ENCODE results near the gene PMVK. TPM values are rescaled to one million over a fixed set of nuclear protein-coding genes. Genes with fewer than 3 reads are reported as not detected.
A peak's percentile ranks its signal among the peaks of the same experiment; 100 is the strongest.

The PMVK gene
- total RNA-seq, 2 experiments from 2014 or later: 40.9 to 43.8 TPM

DNA sequence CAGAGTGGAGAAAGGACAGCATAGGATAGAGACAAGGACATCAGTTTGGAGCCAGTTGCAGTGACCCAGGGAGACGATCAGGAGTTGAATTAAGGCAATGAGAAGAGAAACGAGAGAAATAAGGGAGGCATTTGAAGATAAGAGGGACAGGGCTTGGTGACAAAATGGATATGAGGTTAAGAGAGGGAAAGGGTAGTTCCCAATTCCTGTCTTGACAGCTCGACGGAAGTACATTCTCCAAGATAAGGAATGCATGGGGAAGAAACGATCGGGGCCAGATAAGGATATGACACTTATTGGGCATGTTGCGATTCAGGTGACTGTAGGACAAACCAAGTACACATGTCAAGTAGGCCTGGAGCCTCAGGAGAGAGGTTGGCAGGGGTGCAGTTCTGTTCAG lies 47.8 kb downstream of the PMVK start:
- Mint-ChIP-seq H3K27me3 (ENCODE audit: low read depth) (peaks cover 6% of the 10 kb centered on the region), H3K4me1 (ENCODE audit: low read depth) (peaks cover 18% of the 10 kb centered on the region), H3K9me3 (ENCODE audit: insufficient read depth) (no peaks in the 10 kb centered on the region), H3K4me3 (no peak overlapping the region), H3K36me3 (ENCODE audit: low read depth) (no peaks in the 10 kb centered on the region), H3K27ac (no peak overlapping the region)
- ATAC-seq (no peak), DNase-seq (no peak)
- CTCF ChIA-PET: interaction anchor here (0.9 kb wide), 1 partner anchor 171 kb away, joined by 3 read pairs; no protein-coding TSS in a partner anchor
- POLR2A ChIA-PET: no interaction called here

GRCh38 chr1:154886281-154887015 lies 50.1 kb downstream of the PMVK start:
- ChIA-PET CTCF (interaction anchor here (1.4 to 3.4 kb wide), 3 partner anchors 8 to 327 kb away, joined by 4 to 13 read pairs (median 7); no protein-coding TSS in a partner anchor), POLR2A (no interaction called here)
- DNase-seq (no peak), ATAC-seq (no peak)
- Mint-ChIP-seq H3K27me3 (ENCODE audit: low read depth) (peaks cover 4% of the 10 kb centered on the region), H3K27ac (peak overlapping the region; percentile 13), H3K9me3 (ENCODE audit: insufficient read depth) (no peaks in the 10 kb centered on the region), H3K36me3 (ENCODE audit: low read depth) (no peaks in the 10 kb centered on the region), H3K4me3 (no peak overlapping the region), H3K4me1 (ENCODE audit: low read depth) (peaks cover 18% of the 10 kb centered on the region)

GRCh38 chr1:154884869-154885701 lies 51.4 kb downstream of the PMVK start:
- H3K27me3 Mint-ChIP-seq (ENCODE audit: low read depth): peaks cover 2% of the 10 kb centered on the region
- ATAC-seq: no peak
- no peak for DNase-seq
- POLR2A ChIA-PET: no interaction called here
- no peak overlapping the region for H3K27ac Mint-ChIP-seq
- H3K36me3 Mint-ChIP-seq (ENCODE audit: low read depth): no peaks in the 10 kb centered on the region
- peaks cover 18% of the 10 kb centered on the region for H3K4me1 Mint-ChIP-seq (ENCODE audit: low read depth)
- CTCF ChIA-PET: interaction anchor here (2.0 to 3.4 kb wide), 2 partner anchors 51 to 216 kb away, joined by 5 to 13 read pairs; partner anchors contain the start of gene PMVK
- no peak overlapping the region for H3K4me3 Mint-ChIP-seq
- H3K9me3 Mint-ChIP-seq (ENCODE audit: insufficient read depth): no peaks in the 10 kb centered on the region

DNA sequence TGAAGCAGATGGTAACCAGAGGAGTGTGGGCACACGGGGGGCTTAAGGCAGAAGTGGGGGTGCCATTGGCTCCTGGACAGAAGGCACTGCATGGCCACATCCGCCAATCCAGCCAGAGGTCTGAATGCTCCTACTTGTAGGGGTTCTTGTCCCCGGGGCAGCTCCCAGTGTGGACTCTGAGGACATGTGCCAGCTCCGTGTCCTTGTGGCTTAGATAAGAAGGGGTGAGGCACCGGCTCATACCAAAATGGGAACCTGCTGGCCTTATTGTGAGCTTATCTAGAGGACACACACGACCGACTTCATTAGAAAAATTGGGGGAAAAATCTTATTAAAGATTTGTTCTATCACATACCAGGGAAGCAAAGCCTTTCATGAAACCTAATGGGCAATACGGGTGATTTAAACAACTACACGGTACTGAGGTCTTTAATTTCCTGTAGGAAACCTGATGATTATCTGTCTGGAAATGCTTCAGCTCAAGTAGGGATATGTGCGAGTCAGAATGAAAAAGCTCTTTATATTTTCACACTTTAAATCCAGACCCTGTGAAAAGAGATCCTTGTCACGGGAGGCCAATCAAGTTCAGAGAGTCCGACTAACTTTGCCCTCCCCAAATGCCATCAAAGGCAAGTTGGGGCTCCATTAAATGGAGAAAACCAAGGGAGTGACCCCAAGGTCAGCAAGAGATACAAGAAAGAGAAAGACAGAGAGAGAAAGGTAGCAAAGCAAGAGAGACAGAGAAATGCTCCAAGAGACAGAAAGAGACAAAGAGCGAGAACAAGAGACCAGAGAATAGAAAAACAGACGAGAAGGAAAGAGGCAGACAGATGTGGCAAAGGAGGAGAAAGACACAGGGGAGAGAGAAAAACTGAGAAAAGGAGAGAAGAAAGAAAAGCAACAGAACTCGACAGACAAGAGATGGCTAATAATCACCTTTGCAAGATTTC lies 52.3 kb downstream of the PMVK start:
- ChIA-PET POLR2A (no interaction called here), CTCF (interaction anchor here (1.5 to 3.4 kb wide), 4 partner anchors 52 to 324 kb away, joined by 4 to 13 read pairs (median 8); partner anchors contain the start of gene PMVK)
- Mint-ChIP-seq H3K36me3 (ENCODE audit: low read depth) (no peaks in the 10 kb centered on the region), H3K4me1 (ENCODE audit: low read depth) (peaks cover 18% of the 10 kb centered on the region), H3K4me3 (no peak overlapping the region), H3K27me3 (ENCODE audit: low read depth) (peaks cover 2% of the 10 kb centered on the region), H3K27ac (no peak overlapping the region), H3K9me3 (ENCODE audit: insufficient read depth) (no peaks in the 10 kb centered on the region)
- ATAC-seq: no peak
- DNase-seq: no peak

DNA sequence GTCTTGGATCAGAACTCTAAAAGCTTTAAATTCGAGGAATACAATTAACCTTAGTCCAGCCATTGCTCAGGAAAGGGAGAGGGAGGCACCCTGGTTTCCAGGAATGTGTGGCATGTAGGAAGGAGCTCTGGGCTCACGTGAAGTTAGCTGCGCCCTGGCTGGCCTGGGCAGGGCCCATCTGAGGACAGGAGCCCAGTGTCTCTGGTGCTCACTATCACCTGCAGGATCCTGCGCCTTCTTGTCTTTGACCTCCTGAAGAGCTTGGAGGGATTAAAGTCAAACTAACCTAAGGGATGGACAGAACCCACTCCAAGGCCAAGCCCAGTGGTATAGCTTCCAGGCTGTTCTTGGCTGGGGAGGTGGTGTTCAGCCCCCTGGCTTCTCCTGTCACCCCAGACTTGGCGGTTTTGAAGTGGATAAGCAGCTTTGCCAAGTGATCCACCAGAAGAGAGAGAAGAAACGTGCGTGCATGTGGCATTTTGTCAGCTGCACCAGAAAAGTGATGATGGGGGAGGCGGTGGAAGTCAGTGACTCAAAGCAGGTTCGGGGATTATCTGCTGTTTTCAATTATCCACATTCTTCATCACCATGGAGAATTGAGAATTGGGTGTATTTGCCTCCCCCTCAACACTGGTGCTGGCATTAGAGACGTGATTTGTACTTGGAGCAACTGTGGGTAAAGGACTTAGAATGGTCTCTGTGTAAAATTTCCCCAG lies 54.5 kb downstream of the PMVK start:
- ChIA-PET POLR2A (interaction anchor here (0.6 to 1.6 kb wide), 3 partner anchors 16 to 90 kb away, joined by 4 to 5 read pairs (median 4); no protein-coding TSS in a partner anchor), CTCF (interaction anchor here (1.2 to 2.7 kb wide), 8 partner anchors 8 to 322 kb away, joined by 3 to 17 read pairs (median 4); no protein-coding TSS in a partner anchor)
- Mint-ChIP-seq H3K4me3 (no peak overlapping the region), H3K36me3 (ENCODE audit: low read depth) (no peaks in the 10 kb centered on the region), H3K27ac (no peak overlapping the region), H3K9me3 (ENCODE audit: insufficient read depth) (no peaks in the 10 kb centered on the region), H3K27me3 (ENCODE audit: low read depth) (no peaks in the 10 kb centered on the region), H3K4me1 (ENCODE audit: low read depth) (peaks cover 13% of the 10 kb centered on the region)
- ATAC-seq: no peak
- DNase-seq: no peak

- Mint-ChIP-seq H3K27ac (no peak overlapping the region), H3K36me3 (ENCODE audit: low read depth) (no peaks in the 10 kb centered on the region), H3K9me3 (ENCODE audit: insufficient read depth) (no peaks in the 10 kb centered on the region), H3K4me1 (ENCODE audit: low read depth) (peaks cover under 1% of the 10 kb centered on the region), H3K4me3 (no peak overlapping the region), H3K27me3 (ENCODE audit: low read depth) (no peaks in the 10 kb centered on the region)
- DNase-seq: no peak
- CTCF ChIA-PET: interaction anchor here (1.2 to 2.7 kb wide), 4 partner anchors 62 to 211 kb away, joined by 3 to 17 read pairs (median 4); no protein-coding TSS in a partner anchor
- POLR2A ChIA-PET: no interaction called here
- ATAC-seq: no peak
Measured at GRCh38 chr1:154880671-154881070, 55.8 kb downstream of the PMVK start.

- Mint-ChIP-seq H3K9me3 (ENCODE audit: insufficient read depth) (no peaks in the 10 kb centered on the region), H3K27me3 (ENCODE audit: low read depth) (peaks cover 2% of the 10 kb centered on the region), H3K36me3 (ENCODE audit: low read depth) (no peaks in the 10 kb centered on the region), H3K4me3 (no peak overlapping the region), H3K27ac (no peak overlapping the region), H3K4me1 (ENCODE audit: low read depth) (no peaks in the 10 kb centered on the region)
- no peak for DNase-seq
- no peak for ATAC-seq
- ChIA-PET CTCF (interaction anchor here (0.6 to 8.7 kb wide), 29 partner anchors 8 to 326 kb away, joined by 3 to 91 read pairs (median 5); partner anchors contain the start of gene KCNN3), POLR2A (no interaction called here)
Measured at GRCh38 chr1:154879038-154879421, 57.5 kb downstream of the PMVK start.

DNA sequence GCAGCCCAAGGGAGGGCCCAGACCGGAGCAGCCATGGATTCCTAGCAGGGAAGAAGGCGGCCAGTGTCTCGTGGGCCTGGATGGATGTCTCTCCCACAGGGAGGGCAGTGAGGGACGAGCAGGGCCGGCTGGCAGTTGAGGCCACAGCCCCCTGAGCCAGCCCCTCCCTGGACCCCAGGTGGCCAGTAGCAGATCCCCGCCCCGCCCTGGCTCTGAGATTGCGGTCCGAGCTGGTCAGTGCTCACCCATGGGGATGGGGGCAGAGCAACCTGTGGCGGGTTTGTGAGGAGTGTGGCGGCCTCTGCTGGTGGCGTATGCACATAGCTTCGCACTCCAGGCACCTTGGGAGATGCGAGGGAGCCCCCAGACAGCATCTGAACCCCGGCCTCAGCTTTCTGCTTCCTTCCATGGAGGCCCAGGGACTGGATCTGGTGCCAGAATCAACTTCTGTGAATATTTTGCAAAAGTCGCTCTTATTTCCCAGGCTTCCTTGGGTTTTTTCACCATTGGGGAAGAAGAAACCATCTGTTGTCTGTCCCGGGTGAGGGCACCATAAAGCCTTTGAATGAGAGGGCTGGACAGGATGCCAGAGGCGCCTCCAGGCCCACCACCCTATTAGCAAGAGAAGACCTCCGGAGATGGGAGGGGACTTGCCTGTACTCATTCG lies 58.0 kb downstream of the PMVK start:
- H3K27me3 Mint-ChIP-seq (ENCODE audit: low read depth): peaks cover 2% of the 10 kb centered on the region
- ATAC-seq (peak; percentile 92), DNase-seq (peak; percentile 78)
- CTCF ChIA-PET: interaction anchor here (0.6 to 8.7 kb wide), 32 partner anchors 8 to 325 kb away, joined by 3 to 91 read pairs (median 5); partner anchors contain the start of gene KCNN3
- H3K27ac Mint-ChIP-seq: no peak overlapping the region
- H3K36me3 Mint-ChIP-seq (ENCODE audit: low read depth): no peaks in the 10 kb centered on the region
- POLR2A ChIA-PET: no interaction called here
- no peak overlapping the region for H3K4me3 Mint-ChIP-seq
- no peaks in the 10 kb centered on the region for H3K9me3 Mint-ChIP-seq (ENCODE audit: insufficient read depth)
- H3K4me1 Mint-ChIP-seq (ENCODE audit: low read depth): no peaks in the 10 kb centered on the region

- Mint-ChIP-seq H3K27ac (no peak overlapping the region), H3K4me3 (no peak overlapping the region), H3K36me3 (ENCODE audit: low read depth) (no peaks in the 10 kb centered on the region), H3K9me3 (ENCODE audit: insufficient read depth) (no peaks in the 10 kb centered on the region), H3K27me3 (ENCODE audit: low read depth) (peaks cover 2% of the 10 kb centered on the region), H3K4me1 (ENCODE audit: low read depth) (no peaks in the 10 kb centered on the region)
- CTCF ChIA-PET: interaction anchor here (1.0 to 8.7 kb wide), 11 partner anchors 9 to 273 kb away, joined by 3 to 91 read pairs (median 5); no protein-coding TSS in a partner anchor
- no peak for ATAC-seq
- DNase-seq: no peak
- POLR2A ChIA-PET: no interaction called here
Measured at GRCh38 chr1:154877370-154877974, 59.0 kb downstream of the PMVK start.

- DNase-seq (no peak), ATAC-seq (no peak)
- peaks cover 2% of the 10 kb centered on the region for H3K27me3 Mint-ChIP-seq (ENCODE audit: low read depth)
- ChIA-PET CTCF (interaction anchor here (1.0 to 8.7 kb wide), 6 partner anchors 11 to 317 kb away, joined by 4 to 91 read pairs (median 6); no protein-coding TSS in a partner anchor), POLR2A (no interaction called here)
- no peaks in the 10 kb centered on the region for H3K4me1 Mint-ChIP-seq (ENCODE audit: low read depth)
- H3K36me3 Mint-ChIP-seq (ENCODE audit: low read depth): no peaks in the 10 kb centered on the region
- H3K9me3 Mint-ChIP-seq (ENCODE audit: insufficient read depth): no peaks in the 10 kb centered on the region
- no peak overlapping the region for H3K27ac Mint-ChIP-seq
- no peak overlapping the region for H3K4me3 Mint-ChIP-seq
Measured at GRCh38 chr1:154876842-154877369, 59.6 kb downstream of the PMVK start.
